ENCODE results near the gene CLPTM1. TPM values are rescaled to one million over a fixed set of nuclear protein-coding genes. Genes with fewer than 3 reads are reported as not detected.

Gene CLPTM1
- total RNA-seq, 4 donors from 2014 or later, result 86.2 to 137 (median 97.5) TPM

- 87% methylated on average over 5 of the region's 5 CpGs for WGBS
- Histone ChIP-seq H3K9me3 (no peaks in the 10 kb centered on the region), H3K4me3 (no peak overlapping the region), H3K4me1 (no peaks in the 10 kb centered on the region), H3K27me3 (no peaks in the 10 kb centered on the region), H3K27ac (no peak overlapping the region), H3K36me3 (peaks cover 80% of the 10 kb centered on the region)
- DNase-seq (ENCODE audit: low spot score in 2 of 2), result no peak
- TF ChIP-seq CTCF (IDR thresholded peaks at IDR 0.05) (no peak), EP300 (IDR thresholded peaks at IDR 0.05) (no peak)
These were observed 19.7 kb downstream of the CLPTM1 start for GRCh38 chr19:44974857-44975256.

- Histone ChIP-seq H3K27ac (no peak overlapping the region), H3K27me3 (no peaks in the 10 kb centered on the region), H3K36me3 (peaks cover 80% of the 10 kb centered on the region), H3K9me3 (no peaks in the 10 kb centered on the region), H3K4me1 (no peaks in the 10 kb centered on the region), H3K4me3 (no peak overlapping the region)
- WGBS, result 95% methylated on average over 4 of the region's 4 CpGs
- DNase-seq (ENCODE audit: low spot score in 2 of 2), result no peak
- no peak for TF ChIP-seq POLR2AphosphoS5 (IDR thresholded peaks at IDR 0.05)
- TF ChIP-seq POLR2A (IDR thresholded peaks at IDR 0.05), result no peak
- no peak for TF ChIP-seq EP300 (IDR thresholded peaks at IDR 0.05)
- no peak for TF ChIP-seq CTCF (IDR thresholded peaks at IDR 0.05)
These were observed 20.3 kb downstream of the CLPTM1 start for GRCh38 chr19:44975444-44975843.

GRCh38 chr19:44984005-44984404 is 28.8 kb downstream of the CLPTM1 start:
- no peaks in the 10 kb centered on the region for H3K27me3 ChIP-seq
- no peaks in the 10 kb centered on the region for H3K4me1 ChIP-seq
- DNase-seq (ENCODE audit: low spot score in 2 of 2), result no peak
- H3K36me3 ChIP-seq, result peaks cover 93% of the 10 kb centered on the region
- no peak overlapping the region for H3K4me3 ChIP-seq
- no peak overlapping the region for H3K27ac ChIP-seq
- no peaks in the 10 kb centered on the region for H3K9me3 ChIP-seq
- TF ChIP-seq CTCF (IDR thresholded peaks at IDR 0.05) (no peak), POLR2AphosphoS5 (IDR thresholded peaks at IDR 0.05) (no peak), EP300 (IDR thresholded peaks at IDR 0.05) (no peak), POLR2A (IDR thresholded peaks at IDR 0.05) (no peak)
- 88% methylated on average over 9 of the region's 9 CpGs for WGBS

- peaks cover 88% of the 10 kb centered on the region for H3K36me3 ChIP-seq
- TF ChIP-seq POLR2AphosphoS5 (IDR thresholded peaks at IDR 0.05) (no peak), POLR2A (IDR thresholded peaks at IDR 0.05) (no peak), EP300 (IDR thresholded peaks at IDR 0.05) (no peak), CTCF (IDR thresholded peaks at IDR 0.05) (no peak)
- WGBS, result 100% methylated on average over 1 of the region's 4 CpGs
These were observed 30.3 kb downstream of the CLPTM1 start for GRCh38 chr19:44985445-44985844.

GRCh38 chr19:44986389-44986788 is 31.2 kb downstream of the CLPTM1 start:
- TF ChIP-seq POLR2AphosphoS5 (IDR thresholded peaks at IDR 0.05) (no peak), CTCF (IDR thresholded peaks at IDR 0.05) (no peak), POLR2A (IDR thresholded peaks at IDR 0.05) (no peak), EP300 (IDR thresholded peaks at IDR 0.05) (no peak)
- Histone ChIP-seq H3K36me3 (peaks cover 89% of the 10 kb centered on the region), H3K27me3 (no peaks in the 10 kb centered on the region)

More at GRCh38 chr19:44985445-44985844, 30.3 kb downstream of the CLPTM1 start:
- DNase-seq (ENCODE audit: low spot score in 2 of 2), result no peak
- Histone ChIP-seq H3K27ac (no peak overlapping the region), H3K4me3 (no peak overlapping the region), H3K9me3 (no peaks in the 10 kb centered on the region), H3K27me3 (no peaks in the 10 kb centered on the region), H3K4me1 (no peaks in the 10 kb centered on the region)

More at GRCh38 chr19:44986389-44986788, 31.2 kb downstream of the CLPTM1 start:
- H3K27ac ChIP-seq, result no peak overlapping the region
- H3K9me3 ChIP-seq, result no peaks in the 10 kb centered on the region
- no peaks in the 10 kb centered on the region for H3K4me1 ChIP-seq
- no peak overlapping the region for H3K4me3 ChIP-seq
- WGBS, result 92% methylated on average over 2 of the region's 7 CpGs
- no peak for DNase-seq (ENCODE audit: low spot score in 2 of 2)

Data from suprapubic skin (tissue), 4 donors.